ENCODE measurements around the gene EIF5AL1.

Gene EIF5AL1

GRCh38 chr10:79561257-79561656 is 48.9 kb downstream of the EIF5AL1 start:
- DNase-seq, result no peak

GRCh38 chr10:79562135-79562756 is 49.9 kb downstream of the EIF5AL1 start:
- no peak for DNase-seq

GRCh38 chr10:79563426-79563825 is 51.1 kb downstream of the EIF5AL1 start:
- DNase-seq, result no peak
